Mucosa of rectum (tissue), 2 donors: ENCODE measurements around the gene AATF.

Experiments used
- H3K27ac ChIP-seq, 2 donors: one replicate each; pipeline ENCODE4 v1.7.0; 2013; ENCODE audit warnings: inconsistent platforms in 2 of 2, low read depth in 2 of 2, low read length in 2 of 2
- H3K27me3 ChIP-seq, 2 donors: one replicate each; pipeline ENCODE4 v1.7.0; 2013; ENCODE audit warnings: low read length in 2 of 2; ENCODE audit not compliant: control insufficient read depth in 2 of 2, insufficient read depth in 2 of 2
- H3K36me3 ChIP-seq, 2 donors: one replicate each; pipeline ENCODE4 v1.7.0; 2013; ENCODE audit warnings: low read length in 2 of 2; ENCODE audit not compliant: control insufficient read depth in 2 of 2, insufficient read depth in 2 of 2
- H3K4me1 ChIP-seq, 2 donors: one replicate each; pipeline ENCODE4 v1.7.0; 2013; ENCODE audit warnings: low read length in 2 of 2, mild to moderate bottlenecking in 1 of 2; ENCODE audit not compliant: control insufficient read depth in 2 of 2, insufficient read depth in 2 of 2
- H3K4me3 ChIP-seq, 2 donors: one replicate each; pipeline ENCODE4 v1.7.0; 2013; ENCODE audit warnings: low read length in 2 of 2
- H3K9ac ChIP-seq, 2 donors: one replicate each; pipeline ENCODE4 v1.7.0; 2013; ENCODE audit warnings: low read length in 2 of 2, low read depth in 1 of 2, mild to moderate bottlenecking in 1 of 2
- H3K9me3 ChIP-seq, 2 donors: one replicate each; pipeline ENCODE4 v1.7.0; 2013; ENCODE audit warnings: low read length in 2 of 2; ENCODE audit not compliant: control insufficient read depth in 2 of 2
- donor health status: healthy.
- donor health status: Normal muscosa, but diverticular disease.

The AATF gene

DNA sequence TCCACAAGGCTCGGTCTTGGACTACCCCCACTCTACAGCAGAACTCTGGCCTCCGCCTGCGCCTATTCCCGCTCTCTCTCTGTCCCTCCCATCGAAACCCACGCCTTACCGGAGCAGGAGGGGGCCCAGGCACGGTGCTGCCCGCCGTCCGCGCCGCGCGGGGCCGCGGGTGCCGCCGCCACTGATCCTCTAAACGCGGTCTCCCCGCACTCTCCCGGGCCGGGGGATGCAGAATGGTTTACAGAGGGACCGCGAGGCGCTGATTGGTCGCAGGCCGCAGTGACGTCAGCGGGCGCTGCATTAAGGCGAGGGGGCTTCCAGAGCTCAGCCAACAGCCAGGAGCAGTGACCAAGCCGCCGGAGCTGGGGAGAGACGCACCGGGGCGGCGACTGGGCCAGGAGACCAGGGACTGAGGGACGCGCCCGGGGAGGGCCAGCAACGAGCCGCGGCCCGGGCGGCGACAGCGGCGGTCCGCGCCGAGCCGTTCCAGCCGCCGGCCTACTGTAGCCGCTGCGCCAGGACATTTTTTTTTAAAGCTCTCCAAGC lies 12.2 kb upstream of the AATF start:
- Histone ChIP-seq H3K4me1 (peaks cover 44 to 50% of the 10 kb centered on the region in 2 donors), H3K9ac (no peak overlapping the region), H3K27ac (no peak overlapping the region), H3K4me3 (peak overlapping the region; percentile 10 to 13), H3K9me3 (no peaks in the 10 kb centered on the region), H3K36me3 (no peaks in the 10 kb centered on the region), H3K27me3 (peaks cover 90 to 93% of the 10 kb centered on the region in 2 donors)

GRCh38 chr17:36937001-36937958 lies 11.5 kb upstream of the AATF start, which contains the start of gene LHX1:
Gene LHX1, plus strand, starts transcription at chr17:36937475. Its CDS starts 723 bp downstream, at chr17:36938198.
- Histone ChIP-seq H3K27ac (no peak within 1 kb of the TSS), H3K27me3 (peaks cover 88 to 93% of the 10 kb centered on the region in 2 donors), H3K36me3 (no peaks in the 10 kb centered on the region), H3K4me1 (peaks cover 42 to 44% of the 10 kb centered on the region in 2 donors), H3K9ac (no peak within 1 kb of the TSS), H3K9me3 (no peaks in the 10 kb centered on the region), H3K4me3 (peak within 1 kb of the TSS; percentile 10 to 26)

- Histone ChIP-seq H3K4me3 (no peak overlapping the region), H3K36me3 (no peaks in the 10 kb centered on the region), H3K27me3 (peaks cover 85 to 95% of the 10 kb centered on the region in 2 donors), H3K27ac (no peak overlapping the region), H3K9ac (no peak overlapping the region), H3K4me1 (peaks cover 38 to 41% of the 10 kb centered on the region in 2 donors), H3K9me3 (no peaks in the 10 kb centered on the region)
Observed at GRCh38 chr17:36937959-36938565, 10.7 kb upstream of the AATF start.

DNA sequence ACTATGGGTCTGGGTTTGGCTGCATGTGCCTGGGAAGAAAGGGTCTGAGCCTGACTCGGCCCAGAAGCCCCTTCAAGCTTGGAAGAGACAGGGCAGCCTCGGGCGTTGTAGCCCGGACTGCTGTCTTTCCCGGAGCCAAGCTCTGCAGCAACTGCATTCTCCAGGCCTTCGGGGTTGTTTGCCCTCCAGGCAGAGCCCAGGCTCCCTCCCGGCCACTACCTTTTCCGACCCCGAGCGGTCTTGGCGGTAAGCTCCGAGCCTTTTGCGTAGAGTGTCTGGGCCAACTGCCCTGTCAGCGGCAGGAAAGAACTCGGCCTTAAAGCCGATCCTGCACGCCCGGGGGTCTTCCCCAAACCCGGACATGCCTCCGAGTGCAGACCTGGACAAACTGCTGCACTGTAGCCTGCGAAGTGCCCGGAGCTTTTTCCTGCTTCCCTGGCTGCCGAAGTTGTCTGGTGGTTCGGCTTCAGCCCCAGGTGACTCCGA lies 10.1 kb upstream of the AATF start:
- Histone ChIP-seq H3K4me1 (peaks cover 34 to 38% of the 10 kb centered on the region in 2 donors), H3K36me3 (no peaks in the 10 kb centered on the region), H3K27ac (no peak overlapping the region), H3K27me3 (peaks cover 83 to 95% of the 10 kb centered on the region in 2 donors), H3K9ac (no peak overlapping the region), H3K9me3 (no peaks in the 10 kb centered on the region), H3K4me3 (no peak overlapping the region)

DNA sequence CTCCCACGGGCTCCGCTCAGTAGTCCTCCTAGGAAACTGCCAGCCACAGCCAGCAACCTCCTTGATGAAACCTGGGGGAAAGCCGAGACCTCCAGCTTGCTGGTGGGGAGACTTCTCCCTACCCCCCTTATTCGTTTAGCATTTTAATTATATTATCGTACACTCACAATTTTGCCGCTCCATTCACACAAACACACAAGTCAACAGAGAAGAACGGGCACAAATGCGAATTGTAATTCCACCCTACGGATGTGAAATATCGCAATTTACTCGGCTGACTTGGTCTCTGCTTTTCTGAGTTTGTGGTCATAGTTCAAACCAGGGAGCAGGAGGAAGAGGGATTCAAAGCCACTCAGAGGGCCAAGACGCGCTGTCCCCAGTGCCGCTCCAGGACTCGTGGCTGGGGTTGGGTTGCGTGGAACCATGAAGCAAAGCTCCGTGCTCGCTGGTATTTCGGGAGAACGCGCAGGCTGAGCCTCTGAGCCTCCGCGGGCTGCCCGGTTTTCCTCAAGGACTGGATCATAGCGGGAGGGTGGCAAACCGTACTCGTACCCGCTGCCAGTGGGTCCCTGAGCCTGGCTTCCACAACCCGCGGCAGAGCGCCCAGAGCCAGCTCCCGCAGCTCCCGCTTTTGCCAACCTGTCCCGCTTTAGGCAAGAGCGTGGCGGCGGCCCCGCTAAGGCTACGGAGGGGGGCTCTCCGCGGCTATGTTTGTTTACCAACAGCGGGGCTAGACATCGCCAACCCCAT lies 9.5 kb upstream of the AATF start:
- H3K4me3 ChIP-seq: no peak overlapping the region
- H3K27me3 ChIP-seq: peaks cover 82 to 93% of the 10 kb centered on the region in 2 donors
- H3K9ac ChIP-seq: no peak overlapping the region
- no peak overlapping the region for H3K27ac ChIP-seq
- H3K36me3 ChIP-seq: no peaks in the 10 kb centered on the region
- no peaks in the 10 kb centered on the region for H3K9me3 ChIP-seq
- peaks cover 30 to 32% of the 10 kb centered on the region in 2 donors for H3K4me1 ChIP-seq

DNA sequence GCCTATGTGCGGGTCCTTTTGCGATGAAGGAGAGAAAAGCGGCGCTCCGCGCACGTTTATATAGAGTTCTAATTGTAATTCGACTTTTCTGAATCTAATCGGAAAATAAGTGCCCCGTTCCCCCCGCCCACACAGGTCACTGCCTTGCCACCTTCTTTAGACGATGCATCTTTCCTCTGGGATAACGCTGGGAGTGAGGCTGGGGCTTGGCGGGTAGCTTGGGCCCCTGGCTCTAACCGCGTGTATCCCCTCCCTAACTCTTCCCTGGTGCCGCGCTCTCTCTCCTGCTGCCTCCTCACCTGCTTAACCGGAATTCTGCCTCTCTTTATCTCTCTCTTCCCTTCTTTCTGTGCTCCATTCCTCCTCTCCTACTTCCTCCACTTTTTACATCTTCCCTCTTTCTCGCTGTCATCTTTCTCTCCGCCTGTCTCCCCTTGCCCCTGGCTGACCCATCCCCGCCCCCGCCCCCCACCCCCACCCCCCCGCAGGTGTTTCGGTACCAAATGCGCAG lies 8.9 kb upstream of the AATF start:
- Histone ChIP-seq H3K4me1 (peaks cover 24 to 26% of the 10 kb centered on the region in 2 donors), H3K27ac (no peak overlapping the region), H3K9ac (no peak overlapping the region), H3K9me3 (no peaks in the 10 kb centered on the region), H3K36me3 (no peaks in the 10 kb centered on the region), H3K27me3 (peaks cover 82 to 92% of the 10 kb centered on the region in 2 donors), H3K4me3 (no peak overlapping the region)

DNA sequence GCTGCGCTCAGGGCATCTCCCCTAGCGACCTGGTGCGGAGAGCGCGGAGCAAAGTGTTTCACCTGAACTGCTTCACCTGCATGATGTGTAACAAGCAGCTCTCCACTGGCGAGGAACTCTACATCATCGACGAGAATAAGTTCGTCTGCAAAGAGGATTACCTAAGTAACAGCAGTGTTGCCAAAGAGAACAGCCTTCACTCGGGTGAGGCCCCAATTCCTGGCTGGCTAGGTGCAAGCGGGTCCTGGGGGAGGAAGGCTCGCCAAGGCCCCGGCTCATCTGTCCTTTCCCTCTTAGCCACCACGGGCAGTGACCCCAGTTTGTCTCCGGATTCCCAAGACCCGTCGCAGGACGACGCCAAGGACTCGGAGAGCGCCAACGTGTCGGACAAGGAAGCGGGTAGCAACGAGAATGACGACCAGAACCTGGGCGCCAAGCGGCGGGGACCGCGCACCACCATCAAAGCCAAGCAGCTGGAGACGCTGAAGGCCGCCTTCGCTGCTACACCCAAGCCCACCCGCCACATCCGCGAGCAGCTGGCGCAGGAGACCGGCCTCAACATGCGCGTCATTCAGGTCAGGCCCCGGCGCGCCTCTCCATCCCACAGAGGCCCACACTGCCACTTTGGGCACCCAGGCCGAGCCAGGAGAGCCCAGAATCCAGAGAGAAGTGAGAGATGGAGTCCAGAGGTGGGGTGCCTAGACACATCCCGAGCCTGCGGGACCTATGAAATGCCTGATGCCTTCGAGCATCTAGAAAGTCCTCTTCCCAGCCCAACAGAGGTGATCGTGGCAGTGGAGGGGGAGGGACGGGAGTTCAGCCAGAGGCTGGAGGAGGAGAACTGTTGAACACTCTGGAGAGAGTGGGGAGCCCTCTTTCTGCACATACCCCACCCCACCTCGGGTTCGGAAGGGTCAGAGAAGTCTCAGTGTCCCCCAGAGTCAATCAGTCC lies 8.2 kb upstream of the AATF start:
- no peak overlapping the region for H3K27ac ChIP-seq
- H3K9me3 ChIP-seq: no peaks in the 10 kb centered on the region
- H3K27me3 ChIP-seq: peaks cover 80 to 88% of the 10 kb centered on the region in 2 donors
- no peaks in the 10 kb centered on the region for H3K36me3 ChIP-seq
- peaks cover 17 to 19% of the 10 kb centered on the region in 2 donors for H3K4me1 ChIP-seq
- H3K4me3 ChIP-seq: no peak overlapping the region
- H3K9ac ChIP-seq: no peak overlapping the region

- Histone ChIP-seq H3K9ac (no peak overlapping the region), H3K27ac (no peak overlapping the region), H3K4me3 (no peak overlapping the region), H3K36me3 (no peaks in the 10 kb centered on the region), H3K9me3 (no peaks in the 10 kb centered on the region), H3K27me3 (peaks cover 83 to 88% of the 10 kb centered on the region in 2 donors), H3K4me1 (peaks cover 9 to 11% of the 10 kb centered on the region in 2 donors)
Observed at GRCh38 chr17:36941265-36942010, 7.3 kb upstream of the AATF start.
